Stomach smooth muscle (tissue), 2 donors: ENCODE results near the gene SOX5.

ENCODE experiments used
- H3K27ac ChIP-seq: one replicate; pipeline ENCODE4 v1.7.0; 2013; ENCODE audit warnings: mild to moderate bottlenecking, low read length, inconsistent platforms
- H3K27me3 ChIP-seq, 2 donors: one replicate each; pipeline ENCODE4 v1.7.0; 2013; ENCODE audit warnings: low read length in 2 of 2; ENCODE audit not compliant: insufficient read depth in 2 of 2, control insufficient read depth in 1 of 2
- H3K36me3 ChIP-seq, 2 donors: one replicate each; pipeline ENCODE4 v1.7.0; 2013; ENCODE audit warnings: low read length in 2 of 2; ENCODE audit not compliant: control insufficient read depth in 2 of 2, insufficient read depth in 2 of 2
- H3K4me1 ChIP-seq: one replicate; pipeline ENCODE4 v1.7.0; 2013; ENCODE audit warnings: low read length; ENCODE audit not compliant: control insufficient read depth, insufficient read depth
- H3K4me3 ChIP-seq, 2 donors: one replicate each; pipeline ENCODE4 v1.7.0; 2013; ENCODE audit warnings: low read length in 2 of 2
- H3K9ac ChIP-seq, 2 donors: one replicate each; pipeline ENCODE4 v1.7.0; 2013; ENCODE audit warnings: low read length in 2 of 2, mild to moderate bottlenecking in 1 of 2
- H3K9me3 ChIP-seq, 2 donors: one replicate each; pipeline ENCODE4 v1.7.0; 2013; ENCODE audit warnings: low read length in 2 of 2; ENCODE audit not compliant: control insufficient read depth in 2 of 2
- donor health status: healthy.
- donor health status: Pancreatic carcinoma.

The SOX5 gene

DNA sequence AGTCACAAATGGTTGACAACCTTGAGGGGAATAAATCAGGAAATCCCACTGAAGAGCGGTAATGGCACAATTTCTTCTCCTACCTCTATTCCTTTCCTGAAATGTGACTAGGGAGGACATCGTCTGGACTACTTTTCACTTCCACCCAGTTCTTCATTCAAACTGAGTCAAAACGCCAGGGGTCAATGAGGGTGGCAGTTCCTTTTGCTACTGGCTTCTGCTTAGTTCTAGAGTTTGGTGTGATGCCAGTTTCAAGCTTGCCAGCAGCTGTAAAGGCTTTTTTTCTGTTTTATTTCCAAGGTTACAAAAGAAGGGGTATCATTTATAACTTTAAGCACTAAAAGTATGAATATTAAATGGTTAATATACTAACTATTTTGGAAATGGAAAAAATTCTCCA lies 286.5 kb downstream of the SOX5 start:
- Histone ChIP-seq H3K4me1 (no peaks in the 10 kb centered on the region), H3K4me3 (no peak overlapping the region), H3K9ac (no peak overlapping the region), H3K36me3 (no peaks in the 10 kb centered on the region), H3K27ac (no peak overlapping the region), H3K27me3 (no peaks in the 10 kb centered on the region), H3K9me3 (no peaks in the 10 kb centered on the region)

DNA sequence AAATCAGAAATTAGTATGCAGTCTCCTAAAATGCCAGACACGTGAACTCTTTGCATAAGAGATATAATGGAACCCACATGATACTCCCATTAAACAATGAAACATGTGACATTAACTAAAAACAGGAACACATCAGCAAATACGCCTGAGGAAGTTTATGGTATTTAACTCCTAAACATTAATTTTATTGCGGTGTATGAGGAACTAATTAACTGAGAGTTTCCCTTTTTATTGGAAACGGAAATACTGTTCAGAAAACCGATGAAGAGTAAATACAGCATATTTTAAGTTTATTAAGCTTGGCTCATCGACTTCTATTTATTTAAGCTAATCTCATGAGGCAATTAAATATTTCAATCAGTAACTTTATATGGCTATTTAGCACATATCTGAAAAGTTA lies 290.3 kb downstream of the SOX5 start:
- no peaks in the 10 kb centered on the region for H3K9me3 ChIP-seq
- no peak overlapping the region for H3K4me3 ChIP-seq
- H3K36me3 ChIP-seq: no peaks in the 10 kb centered on the region
- H3K27me3 ChIP-seq: no peaks in the 10 kb centered on the region
- no peak overlapping the region for H3K9ac ChIP-seq
- no peak overlapping the region for H3K27ac ChIP-seq
- no peaks in the 10 kb centered on the region for H3K4me1 ChIP-seq

- no peaks in the 10 kb centered on the region for H3K27me3 ChIP-seq
- no peak overlapping the region for H3K4me3 ChIP-seq
- H3K9me3 ChIP-seq: no peaks in the 10 kb centered on the region
- no peak overlapping the region for H3K27ac ChIP-seq
- no peaks in the 10 kb centered on the region for H3K4me1 ChIP-seq
- H3K9ac ChIP-seq: no peak overlapping the region
- H3K36me3 ChIP-seq: no peaks in the 10 kb centered on the region
These were observed 291.9 kb downstream of the SOX5 start for GRCh38 chr12:23657598-23657997.

DNA sequence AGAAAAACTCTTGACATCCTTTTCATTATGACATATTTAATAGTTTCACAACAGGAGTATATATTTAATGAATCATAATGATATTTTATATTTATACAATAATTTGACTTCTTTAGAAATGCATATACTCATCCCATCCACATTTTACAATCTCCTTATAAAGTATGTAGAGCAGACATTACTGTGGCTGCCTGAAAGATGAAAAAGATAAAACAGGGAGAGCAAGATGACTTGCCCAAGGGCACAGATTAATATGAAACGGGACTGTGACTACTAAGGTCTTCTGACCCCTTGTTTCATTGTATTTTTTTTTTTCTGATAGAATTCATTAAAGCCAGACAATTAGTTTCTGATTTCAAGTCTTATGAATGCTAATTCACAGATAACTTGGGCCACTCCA lies 293.6 kb downstream of the SOX5 start:
- Histone ChIP-seq H3K27ac (no peak overlapping the region), H3K9me3 (no peaks in the 10 kb centered on the region), H3K9ac (no peak overlapping the region), H3K4me3 (no peak overlapping the region), H3K27me3 (no peaks in the 10 kb centered on the region), H3K36me3 (no peaks in the 10 kb centered on the region), H3K4me1 (no peaks in the 10 kb centered on the region)

- Histone ChIP-seq H3K4me3 (no peak overlapping the region), H3K27me3 (no peaks in the 10 kb centered on the region), H3K36me3 (no peaks in the 10 kb centered on the region), H3K9me3 (no peaks in the 10 kb centered on the region), H3K4me1 (no peaks in the 10 kb centered on the region), H3K9ac (no peak overlapping the region), H3K27ac (no peak overlapping the region)
These were observed 294.4 kb downstream of the SOX5 start for GRCh38 chr12:23655112-23655511.

DNA sequence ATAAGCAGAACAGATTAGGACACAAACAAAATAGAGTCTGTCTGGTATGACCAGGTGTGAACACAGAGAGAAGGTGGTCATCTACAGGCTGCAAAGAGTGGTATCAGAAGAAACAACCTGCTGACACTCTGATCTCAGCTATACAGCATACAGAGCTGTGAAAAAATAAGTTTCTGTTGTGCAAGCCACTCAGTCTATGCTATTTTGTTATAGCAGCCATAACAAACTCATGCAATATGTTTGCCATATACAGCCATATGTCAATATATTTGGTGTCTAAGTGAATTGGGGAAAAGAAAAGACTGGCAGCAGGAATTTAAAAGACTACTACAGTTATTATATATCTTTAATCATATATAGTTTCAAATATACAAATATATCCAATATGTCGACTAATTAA lies 300.9 kb downstream of the SOX5 start:
- Histone ChIP-seq H3K4me3 (no peak overlapping the region), H3K9me3 (peaks cover 3 to 6% of the 10 kb centered on the region in 2 donors), H3K36me3 (no peaks in the 10 kb centered on the region), H3K27me3 (no peaks in the 10 kb centered on the region), H3K4me1 (no peaks in the 10 kb centered on the region), H3K27ac (no peak overlapping the region), H3K9ac (no peak overlapping the region)

DNA sequence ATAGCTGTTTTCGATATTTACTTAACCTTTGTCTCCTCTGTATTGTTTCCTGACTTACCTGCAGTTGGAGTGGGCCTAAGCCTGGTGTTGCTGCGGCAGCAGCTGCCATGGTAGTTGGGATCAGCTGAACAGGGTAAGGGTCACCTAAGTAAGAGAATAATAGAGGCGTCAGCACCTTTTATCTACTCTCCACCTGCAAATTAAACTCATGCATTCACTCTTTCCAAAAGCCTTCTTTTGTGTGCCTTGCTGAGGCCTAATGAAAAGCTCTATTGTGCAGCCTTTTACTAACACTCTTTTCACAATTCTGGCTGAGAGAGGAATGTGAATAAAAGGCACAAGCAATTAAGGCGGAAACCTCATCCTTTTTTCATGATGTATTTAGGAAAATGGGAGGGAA lies 308.7 kb downstream of the SOX5 start:
- H3K4me1 ChIP-seq: no peaks in the 10 kb centered on the region
- no peaks in the 10 kb centered on the region for H3K9me3 ChIP-seq
- no peak overlapping the region for H3K27ac ChIP-seq
- H3K9ac ChIP-seq: no peak overlapping the region
- H3K27me3 ChIP-seq: no peaks in the 10 kb centered on the region
- no peaks in the 10 kb centered on the region for H3K36me3 ChIP-seq
- no peak overlapping the region for H3K4me3 ChIP-seq

- Histone ChIP-seq H3K36me3 (no peaks in the 10 kb centered on the region), H3K4me1 (no peaks in the 10 kb centered on the region), H3K9ac (no peak overlapping the region), H3K27ac (no peak overlapping the region), H3K4me3 (no peak overlapping the region), H3K9me3 (no peaks in the 10 kb centered on the region), H3K27me3 (no peaks in the 10 kb centered on the region)
These were observed 315.1 kb downstream of the SOX5 start for GRCh38 chr12:23634344-23634743.

DNA sequence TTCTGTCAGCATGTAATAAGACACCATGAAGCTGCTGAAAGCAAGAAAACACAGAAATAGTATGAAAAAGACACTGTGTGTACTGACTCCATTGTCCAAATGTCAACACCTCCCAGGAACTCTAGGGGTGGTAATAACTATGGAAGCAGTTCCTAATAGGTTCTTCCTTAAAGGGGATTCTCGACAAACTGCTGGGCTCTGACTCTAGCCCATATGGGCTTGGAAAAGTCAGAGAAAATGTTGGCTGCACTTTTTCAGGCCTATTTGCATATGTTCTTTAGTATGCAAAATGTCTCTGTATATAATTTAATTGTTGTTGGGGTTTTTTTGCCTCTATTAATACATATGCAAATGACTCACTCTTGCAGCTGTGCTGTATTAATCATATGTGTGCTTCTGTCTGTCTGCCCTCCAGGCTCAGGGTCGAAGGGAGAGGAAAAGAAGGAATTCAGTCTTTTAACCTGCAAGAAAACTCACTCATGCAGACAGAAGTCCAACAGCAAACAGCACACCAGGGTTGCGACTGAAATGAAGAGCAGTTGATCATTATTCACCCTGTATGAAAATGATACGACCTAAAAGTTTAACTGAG lies 317.6 kb downstream of the SOX5 start:
- Histone ChIP-seq H3K27ac (no peak overlapping the region), H3K9me3 (no peaks in the 10 kb centered on the region), H3K4me1 (no peaks in the 10 kb centered on the region), H3K9ac (no peak overlapping the region), H3K36me3 (no peaks in the 10 kb centered on the region), H3K4me3 (no peak overlapping the region), H3K27me3 (no peaks in the 10 kb centered on the region)

DNA sequence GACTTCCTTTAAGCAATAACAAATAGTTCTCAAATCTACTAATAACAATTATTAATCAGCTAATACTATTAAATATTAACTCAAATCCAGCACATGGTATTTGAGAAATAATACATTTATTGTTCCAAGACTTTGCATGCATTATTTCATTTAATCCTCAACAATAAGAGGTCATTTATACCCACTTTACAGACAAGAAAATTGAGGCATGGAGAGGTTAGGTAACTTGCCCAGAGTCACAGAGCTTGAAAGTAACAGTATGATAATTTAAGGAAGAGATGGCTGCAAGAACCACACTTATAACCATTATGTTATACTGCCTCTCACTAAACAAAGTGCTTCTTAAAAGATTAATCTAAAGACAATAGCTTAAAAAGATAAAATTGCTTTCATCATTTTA lies 318.9 kb downstream of the SOX5 start:
- Histone ChIP-seq H3K36me3 (no peaks in the 10 kb centered on the region), H3K4me1 (no peaks in the 10 kb centered on the region), H3K27me3 (no peaks in the 10 kb centered on the region), H3K9ac (no peak overlapping the region), H3K27ac (no peak overlapping the region), H3K9me3 (no peaks in the 10 kb centered on the region), H3K4me3 (no peak overlapping the region)

GRCh38 chr12:23628806-23629205 lies 320.7 kb downstream of the SOX5 start:
- no peak overlapping the region for H3K9ac ChIP-seq
- H3K4me1 ChIP-seq: no peaks in the 10 kb centered on the region
- no peaks in the 10 kb centered on the region for H3K27me3 ChIP-seq
- H3K27ac ChIP-seq: no peak overlapping the region
- no peaks in the 10 kb centered on the region for H3K9me3 ChIP-seq
- H3K36me3 ChIP-seq: no peaks in the 10 kb centered on the region
- H3K4me3 ChIP-seq: no peak overlapping the region
